ENCODE data around the gene EFNA3. TPM values are rescaled to one million over a fixed set of nuclear protein-coding genes. Genes with fewer than 3 reads are reported as not detected.

EFNA3 gene
- total RNA-seq, 2 donors from 2014 or later, result 2.0 TPM

DNA sequence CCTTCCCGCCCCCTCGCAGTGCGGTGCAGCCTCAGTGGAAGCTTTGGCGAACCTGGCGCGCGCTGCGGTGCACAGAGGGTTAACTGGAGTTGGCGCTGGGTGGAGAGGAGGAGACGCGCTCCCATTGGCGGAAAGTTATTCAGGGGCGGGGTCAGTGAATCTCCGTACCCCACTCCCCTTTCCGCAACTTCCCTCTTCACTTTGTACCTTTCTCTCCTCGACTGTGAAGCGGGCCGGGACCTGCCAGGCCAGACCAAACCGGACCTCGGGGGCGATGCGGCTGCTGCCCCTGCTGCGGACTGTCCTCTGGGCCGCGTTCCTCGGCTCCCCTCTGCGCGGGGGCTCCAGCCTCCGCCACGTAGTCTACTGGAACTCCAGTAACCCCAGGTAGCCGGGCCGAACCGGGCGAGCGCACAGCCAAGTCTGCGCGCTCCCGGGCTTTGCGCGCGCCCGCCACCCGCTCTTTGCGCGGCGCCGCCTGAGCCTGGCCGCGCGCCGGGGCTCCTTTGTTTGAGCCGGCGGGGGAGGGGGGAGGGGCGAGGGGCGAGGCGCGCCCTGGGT lies 15.0 kb upstream of the EFNA3 start, which contains the start of gene EFNA4:
TSS of gene EFNA4 (plus strand) at position 191 of the 561 bp plus-strand sequence. CDS start at position 275, 84 bp downstream.
- peak; percentile 95 for DNase-seq (ENCODE audit: low spot score)
- intact Hi-C loops (cut with DNase I), result no loop called here

- intact Hi-C loops (cut with DNase I), result no loop called here
- no peak for DNase-seq (ENCODE audit: low spot score)
These were observed 14.4 kb upstream of the EFNA3 start for GRCh38 chr1:155064111-155064831.

DNA sequence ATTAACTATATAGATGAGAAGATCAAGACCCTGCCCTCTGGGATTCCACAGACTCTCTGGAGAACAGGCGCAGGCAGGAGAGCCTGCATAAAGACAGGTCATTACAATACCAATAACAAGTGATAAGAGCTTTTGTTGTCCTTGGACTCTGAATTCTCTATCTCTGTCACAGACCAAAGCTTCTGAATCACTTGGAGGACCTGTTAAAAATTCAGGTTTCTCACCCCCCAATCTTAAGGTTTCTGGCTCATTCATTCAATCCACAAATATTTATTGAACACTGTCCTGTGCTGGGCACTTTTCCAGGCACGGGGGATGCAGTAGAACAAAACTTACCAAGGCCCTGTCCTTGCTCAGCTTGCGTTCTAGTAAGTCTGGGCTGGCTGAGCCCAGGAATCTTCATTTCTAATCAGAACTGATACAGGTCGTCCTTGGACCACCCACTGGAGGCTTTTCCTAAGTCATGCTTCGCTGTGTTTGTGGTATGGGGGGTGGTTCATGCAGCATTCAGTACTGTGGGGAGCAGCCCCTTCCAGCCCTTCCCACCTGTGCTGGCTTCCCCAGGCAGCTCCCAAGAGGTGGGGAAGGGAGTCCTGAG lies 13.7 kb upstream of the EFNA3 start:
- intact Hi-C loops (cut with DNase I), result no loop called here

DNA sequence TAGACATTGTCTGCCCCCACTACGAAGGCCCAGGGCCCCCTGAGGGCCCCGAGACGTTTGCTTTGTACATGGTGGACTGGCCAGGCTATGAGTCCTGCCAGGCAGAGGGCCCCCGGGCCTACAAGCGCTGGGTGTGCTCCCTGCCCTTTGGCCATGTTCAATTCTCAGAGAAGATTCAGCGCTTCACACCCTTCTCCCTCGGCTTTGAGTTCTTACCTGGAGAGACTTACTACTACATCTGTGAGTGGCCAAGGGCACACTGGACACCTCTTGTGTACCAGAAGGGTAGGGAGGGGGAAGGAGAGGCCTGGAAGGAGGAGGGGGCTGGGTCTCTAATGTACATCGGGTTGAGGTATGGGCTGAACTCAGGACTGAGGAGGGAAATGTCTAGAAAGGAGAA lies 11.9 kb upstream of the EFNA3 start:
- intact Hi-C loops (cut with DNase I), result no loop called here
- no peak for DNase-seq (ENCODE audit: low spot score)

More for the DNA sequence above, 13.7 kb upstream of the EFNA3 start:
- no peak for DNase-seq (ENCODE audit: low spot score)

DNA sequence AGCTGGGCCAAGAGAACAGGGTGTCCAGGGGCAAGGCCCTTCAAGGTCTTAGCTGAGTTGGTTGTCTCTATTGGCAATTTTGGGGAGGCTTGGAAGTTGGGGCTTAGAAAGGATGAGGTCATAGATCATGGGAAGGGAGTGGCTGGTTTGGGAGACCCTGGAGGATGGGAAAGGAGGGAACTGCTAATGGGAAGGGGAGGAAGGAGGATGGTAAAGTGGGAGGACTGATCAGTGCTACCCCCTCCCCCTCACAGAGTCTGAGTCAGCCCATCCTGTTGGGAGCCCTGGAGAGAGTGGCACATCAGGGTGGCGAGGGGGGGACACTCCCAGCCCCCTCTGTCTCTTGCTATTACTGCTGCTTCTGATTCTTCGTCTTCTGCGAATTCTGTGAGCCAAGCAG lies 10.0 kb upstream of the EFNA3 start:
- DNase-seq (ENCODE audit: low spot score), result no peak
- intact Hi-C loops (cut with DNase I), result loop anchor here in 1 of 2 donors (1.0 kb wide), 1 partner anchor 12 kb away; no protein-coding TSS in a partner anchor

GRCh38 chr1:155069551-155070157 lies 9.0 kb upstream of the EFNA3 start:
- no peak for DNase-seq (ENCODE audit: low spot score)
- intact Hi-C loops (cut with DNase I), result no loop called here

DNA sequence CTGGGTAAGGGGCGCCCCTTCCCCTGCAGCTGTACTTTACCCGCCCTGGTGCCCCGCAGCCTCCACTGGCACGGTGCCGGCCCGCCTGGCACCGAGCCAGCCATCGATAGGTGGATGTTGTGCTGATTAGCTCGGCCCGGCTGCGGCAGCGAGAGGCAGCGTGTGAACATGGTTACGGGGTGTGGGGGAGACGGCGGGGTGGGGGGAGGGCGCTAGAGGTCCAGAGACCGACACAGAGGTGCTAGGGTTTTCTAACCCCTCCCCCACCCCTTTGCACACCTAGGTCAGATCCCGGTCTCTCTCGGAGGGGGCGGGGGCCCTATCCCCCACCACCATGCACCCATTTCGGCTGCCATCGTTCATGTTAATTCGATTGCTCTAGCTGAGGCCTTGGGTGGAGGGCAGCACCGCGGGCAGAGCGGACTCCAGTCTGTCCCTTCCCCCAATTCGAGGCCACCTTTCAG lies 8.4 kb upstream of the EFNA3 start:
- intact Hi-C loops (cut with DNase I), result no loop called here
- DNase-seq (ENCODE audit: low spot score), result no peak

GRCh38 chr1:155070721-155071569 lies 7.7 kb upstream of the EFNA3 start:
- peak; percentile 92 for DNase-seq (ENCODE audit: low spot score)
- intact Hi-C loops (cut with DNase I), result no loop called here

DNA sequence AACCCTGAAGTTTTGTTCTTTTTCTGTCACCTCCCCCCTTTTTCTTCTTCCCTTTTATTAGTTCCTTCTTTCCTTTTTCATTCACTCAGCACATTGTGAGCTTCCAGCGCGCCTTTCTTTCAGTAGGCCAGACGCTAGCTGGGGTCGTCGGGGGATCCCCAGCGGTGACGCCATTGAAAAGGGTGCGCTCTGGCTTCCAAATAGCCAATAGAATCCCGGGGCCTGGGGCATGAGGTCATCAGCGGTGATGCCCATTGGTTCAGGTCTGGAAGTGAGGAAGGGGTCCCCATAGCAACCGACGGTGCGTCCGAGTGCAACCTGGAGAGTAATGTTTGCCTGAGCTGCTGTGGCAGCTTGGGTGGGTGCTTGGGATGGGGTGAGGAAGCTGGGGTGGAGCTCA lies 6.9 kb upstream of the EFNA3 start:
- no peak for DNase-seq (ENCODE audit: low spot score)
- intact Hi-C loops (cut with DNase I), result no loop called here

DNA sequence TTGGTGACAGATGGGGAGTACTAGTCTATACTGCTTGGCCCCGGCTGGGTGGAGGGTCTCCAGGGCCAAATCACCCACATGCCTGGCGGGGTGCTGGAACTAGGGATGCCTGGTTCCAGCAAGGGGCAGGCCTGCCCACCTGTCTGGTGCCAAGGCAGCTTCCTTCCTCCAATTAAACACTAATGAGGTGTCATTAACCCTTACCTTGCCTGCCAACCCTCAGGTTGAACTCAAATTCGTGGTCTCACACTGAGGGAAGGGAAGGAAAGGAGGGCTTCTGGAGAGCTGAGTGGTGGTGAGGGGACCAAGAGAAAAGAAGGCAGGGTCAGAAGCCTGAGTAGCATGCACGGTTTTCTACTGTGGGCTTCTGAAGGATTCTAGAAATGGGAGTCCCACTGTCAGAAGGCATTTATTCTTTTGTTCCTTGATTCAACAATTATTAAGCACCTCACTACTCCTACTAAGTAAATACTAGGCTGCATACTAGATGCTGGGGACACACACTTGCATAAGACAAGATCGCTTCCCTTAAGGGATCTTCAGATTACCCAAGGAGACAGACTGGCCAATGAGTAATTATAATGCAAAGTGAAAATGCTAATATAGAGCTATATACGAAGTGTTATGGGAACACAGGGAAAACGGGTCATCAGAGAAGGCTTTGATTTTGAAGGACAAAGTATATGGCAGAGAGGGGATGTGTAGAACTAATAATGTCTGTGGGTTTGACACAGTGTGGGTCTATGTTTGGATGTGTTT lies 5.9 kb upstream of the EFNA3 start:
- no peak for DNase-seq (ENCODE audit: low spot score)
- intact Hi-C loops (cut with DNase I), result no loop called here

- DNase-seq (ENCODE audit: low spot score), result no peak
- intact Hi-C loops (cut with DNase I), result no loop called here
These were observed 5.0 kb upstream of the EFNA3 start for GRCh38 chr1:155073377-155074242.

GRCh38 chr1:155075535-155075934 lies 3.1 kb upstream of the EFNA3 start:
- intact Hi-C loops (cut with DNase I), result no loop called here
- DNase-seq (ENCODE audit: low spot score), result no peak

GRCh38 chr1:155076371-155076770 lies 2.3 kb upstream of the EFNA3 start:
- intact Hi-C loops (cut with DNase I), result no loop called here
- DNase-seq (ENCODE audit: low spot score), result no peak

GRCh38 chr1:155077346-155077745 lies 1.3 kb upstream of the EFNA3 start:
- DNase-seq (ENCODE audit: low spot score), result no peak

GRCh38 chr1:155077758-155078445 lies 735 bp upstream of the EFNA3 start:
- intact Hi-C loops (cut with DNase I), result no loop called here
- DNase-seq (ENCODE audit: low spot score), result no peak

More at GRCh38 chr1:155077346-155077745, 1.3 kb upstream of the EFNA3 start:
- intact Hi-C loops (cut with DNase I), result no loop called here

DNA sequence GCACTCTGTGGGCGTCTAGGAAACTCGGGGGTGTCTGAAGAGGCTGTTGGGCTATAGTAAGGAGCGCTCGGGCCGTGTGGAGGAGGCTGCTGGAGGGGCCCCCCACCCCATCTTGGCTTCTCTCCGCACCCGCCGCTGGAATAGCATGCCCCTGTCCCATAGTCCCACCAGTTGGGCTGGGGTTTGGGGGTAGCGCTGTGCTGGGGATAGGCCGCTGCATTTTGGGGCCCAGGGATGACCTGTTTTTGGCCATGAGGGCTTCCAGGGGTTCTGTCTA lies 511 bp downstream of the EFNA3 start:
- intact Hi-C loops (cut with DNase I), result no loop called here
- no peak for DNase-seq (ENCODE audit: low spot score)

All from posterior vena cava (tissue), 2 donors.